HEK293 (cell line): ENCODE measurements around the gene DEFB112.

Experiments
- CTCF ChIA-PET: fragments of 350-600 bp; formaldehyde crosslinking; extraction: SDS; loops from one replicate; lab custom pipeline; 2021; ENCODE audit warnings: antibody characterized with exemption; lab: Yijun Ruan, JAX
- POLR2A ChIA-PET: fragments of 300-600 bp; formaldehyde crosslinking; extraction: SDS; loops from one replicate; lab custom pipeline; 2020; ENCODE audit warnings: antibody characterized with exemption, inconsistent platforms; lab: Yijun Ruan, JAX
- H3K27ac ChIP-seq: fragments of 200-500 bp; sonication (Bioruptor generic); 2 replicates; pipeline ENCODE4 v1.5.1; 2014; ENCODE audit warnings: low read depth, low read length, control low read depth, inconsistent platforms; ENCODE audit errors: extremely low read depth
- H3K36me3 ChIP-seq, 2 experiments: fragments of 200-500 bp in 1 of 2; sonication (Bioruptor generic) in 1 of 2; 1 replicate in 1 of 2; 2 replicates in 1 of 2; pipeline ENCODE4 v1.5.1; 2014 to 2017; ENCODE audit warnings: inconsistent platforms in 2 of 2, low read length in 2 of 2; ENCODE audit not compliant: control insufficient read depth in 2 of 2, insufficient read depth in 1 of 2
- H3K4me1 ChIP-seq: fragments of 200-500 bp; sonication (Bioruptor generic); 2 replicates; pipeline ENCODE4 v1.5.1; 2014; ENCODE audit warnings: mild to moderate bottlenecking, low read length, inconsistent platforms; ENCODE audit not compliant: control insufficient read depth, insufficient read depth
- H3K4me3 ChIP-seq: 2 replicates; pipeline ENCODE4 v1.5.1; 2011; ENCODE audit warnings: low read depth, mild to moderate bottlenecking, control low read depth, low read length, moderate library complexity
- H3K9me3 ChIP-seq: fragments of 200-500 bp; sonication (Bioruptor generic); 2 replicates; pipeline ENCODE4 v1.5.1; 2014; ENCODE audit warnings: low read depth, low read length, inconsistent platforms; ENCODE audit not compliant: control insufficient read depth, insufficient read depth
- BCL11B ChIP-seq: fragments of 450-650 bp; formaldehyde crosslinking; IDR thresholded peaks from 2 replicates; pipeline ENCODE4 v1.5.1; 2016; ENCODE audit warnings: low read depth, missing biosample characterization, missing genetic modification characterization
- FEZF1 ChIP-seq: fragments of 450-650 bp; formaldehyde crosslinking; IDR thresholded peaks from 2 replicates; pipeline ENCODE4 v1.5.1; 2016; ENCODE audit warnings: missing biosample characterization, missing genetic modification characterization
- HOXA7 ChIP-seq: sonication (generic); formaldehyde crosslinking; IDR thresholded peaks from 2 replicates; pipeline ENCODE4 v1.8.1; 2022; ENCODE audit warnings: missing genetic modification reagents, borderline replicate concordance
- MZF1 ChIP-seq: fragments of 450-650 bp; formaldehyde crosslinking; IDR thresholded peaks from 2 replicates; pipeline ENCODE4 v1.5.1; 2017; ENCODE audit warnings: missing biosample characterization, missing genetic modification characterization, borderline replicate concordance
- OSR2 ChIP-seq: fragments of 450-650 bp; formaldehyde crosslinking; IDR thresholded peaks from 2 replicates; pipeline ENCODE4 v1.5.1; 2016; ENCODE audit warnings: missing biosample characterization, missing genetic modification characterization
- REST ChIP-seq: fragments of 450-650 bp; formaldehyde crosslinking; IDR thresholded peaks from 2 replicates; pipeline ENCODE4 v1.5.1; 2016; ENCODE audit warnings: missing biosample characterization, missing genetic modification characterization
- TRIM28 ChIP-seq: IDR thresholded peaks from 2 replicates; pipeline ENCODE4 v1.6.1; 2011; ENCODE audit warnings: low read length, control low read depth, borderline replicate concordance
- YY2 ChIP-seq: fragments of 450-650 bp; formaldehyde crosslinking; IDR thresholded peaks from 2 replicates; pipeline ENCODE4 v1.5.1; 2016; ENCODE audit warnings: missing biosample characterization, missing genetic modification characterization
- ZBTB7A ChIP-seq: fragments of 450-650 bp; formaldehyde crosslinking; IDR thresholded peaks from 2 replicates; pipeline ENCODE4 v1.5.1; 2016; ENCODE audit warnings: low read depth, missing biosample characterization, missing genetic modification characterization
- ZFP41 ChIP-seq: fragments of 450-650 bp; formaldehyde crosslinking; IDR thresholded peaks from 2 replicates; pipeline ENCODE4 v1.5.1; 2016; ENCODE audit warnings: missing biosample characterization, missing genetic modification characterization, borderline replicate concordance
- ZNF138 ChIP-seq: fragments of 450-650 bp; formaldehyde crosslinking; IDR thresholded peaks from 2 replicates; pipeline ENCODE4 v1.5.1; 2016; ENCODE audit warnings: missing biosample characterization, missing genetic modification characterization, borderline replicate concordance
- ZNF202 ChIP-seq: fragments of 450-650 bp; formaldehyde crosslinking; IDR thresholded peaks from 2 replicates; pipeline ENCODE4 v1.5.1; 2016; ENCODE audit warnings: missing biosample characterization, missing genetic modification characterization, borderline replicate concordance
- ZNF223 ChIP-seq: fragments of 450-650 bp; formaldehyde crosslinking; IDR thresholded peaks from 2 replicates; pipeline ENCODE4 v1.5.1; 2016; ENCODE audit warnings: missing biosample characterization, missing genetic modification characterization
- ZNF23 ChIP-seq: fragments of 450-650 bp; formaldehyde crosslinking; IDR thresholded peaks from 2 replicates; pipeline ENCODE4 v1.5.1; 2016; ENCODE audit warnings: missing biosample characterization, missing genetic modification characterization, borderline replicate concordance
- ZNF24 ChIP-seq: fragments of 450-650 bp; formaldehyde crosslinking; IDR thresholded peaks from 2 replicates; pipeline ENCODE4 v1.5.1; 2016; ENCODE audit warnings: missing biosample characterization, missing genetic modification characterization
- ZNF362 ChIP-seq: fragments of 450-650 bp; formaldehyde crosslinking; IDR thresholded peaks from 2 replicates; pipeline ENCODE4 v1.5.1; 2016; ENCODE audit warnings: missing biosample characterization, missing genetic modification characterization
- ZNF366 ChIP-seq: fragments of 450-650 bp; formaldehyde crosslinking; conservative IDR thresholded peaks from 2 replicates; pipeline ENCODE4 v1.5.1; 2016; ENCODE audit warnings: missing biosample characterization, missing genetic modification characterization
- ZNF423 ChIP-seq: fragments of 450-650 bp; formaldehyde crosslinking; IDR thresholded peaks from 2 replicates; pipeline ENCODE4 v1.5.1; 2016; ENCODE audit warnings: missing biosample characterization, missing genetic modification characterization
- ZNF433 ChIP-seq: fragments of 450-650 bp; formaldehyde crosslinking; IDR thresholded peaks from 2 replicates; pipeline ENCODE4 v1.5.1; 2016; ENCODE audit warnings: missing biosample characterization, missing genetic modification characterization, low read depth
- ZNF600 ChIP-seq: fragments of 450-650 bp; formaldehyde crosslinking; IDR thresholded peaks from 2 replicates; pipeline ENCODE4 v1.5.1; 2016; ENCODE audit warnings: missing biosample characterization, missing genetic modification characterization
- ZNF664 ChIP-seq: fragments of 450-650 bp; formaldehyde crosslinking; IDR thresholded peaks from 2 replicates; pipeline ENCODE4 v1.5.1; 2016; ENCODE audit warnings: missing biosample characterization, missing genetic modification characterization
- ZNF768 ChIP-seq: fragments of 450-650 bp; formaldehyde crosslinking; IDR thresholded peaks from 2 replicates; pipeline ENCODE4 v1.5.1; 2018; ENCODE audit warnings: missing biosample characterization, mild to moderate bottlenecking, missing genetic modification characterization
- TF ChIP-seq, protein P1 (sequence below): fragments of 450-650 bp; formaldehyde crosslinking; IDR thresholded peaks from 2 replicates; pipeline ENCODE4 v1.5.1; 2016; ENCODE audit warnings: missing biosample characterization, missing genetic modification characterization
- TF ChIP-seq, protein P2 (sequence below): IDR thresholded peaks from 2 replicates; pipeline ENCODE4 v1.6.1; 2011; ENCODE audit warnings: mild to moderate bottlenecking, low read depth, low read length, borderline replicate concordance
- TF ChIP-seq, protein P3 (sequence below): fragments of 450-650 bp; IDR thresholded peaks from 2 replicates; pipeline ENCODE4 v1.5.1; 2018; ENCODE audit warnings: missing biosample characterization, missing genetic modification characterization
- TF ChIP-seq, protein P4 (sequence below): fragments of 450-650 bp; formaldehyde crosslinking; IDR thresholded peaks from 2 replicates; pipeline ENCODE4 v1.5.1; 2016; ENCODE audit warnings: missing biosample characterization, missing genetic modification characterization

The DEFB112 gene

DNA sequence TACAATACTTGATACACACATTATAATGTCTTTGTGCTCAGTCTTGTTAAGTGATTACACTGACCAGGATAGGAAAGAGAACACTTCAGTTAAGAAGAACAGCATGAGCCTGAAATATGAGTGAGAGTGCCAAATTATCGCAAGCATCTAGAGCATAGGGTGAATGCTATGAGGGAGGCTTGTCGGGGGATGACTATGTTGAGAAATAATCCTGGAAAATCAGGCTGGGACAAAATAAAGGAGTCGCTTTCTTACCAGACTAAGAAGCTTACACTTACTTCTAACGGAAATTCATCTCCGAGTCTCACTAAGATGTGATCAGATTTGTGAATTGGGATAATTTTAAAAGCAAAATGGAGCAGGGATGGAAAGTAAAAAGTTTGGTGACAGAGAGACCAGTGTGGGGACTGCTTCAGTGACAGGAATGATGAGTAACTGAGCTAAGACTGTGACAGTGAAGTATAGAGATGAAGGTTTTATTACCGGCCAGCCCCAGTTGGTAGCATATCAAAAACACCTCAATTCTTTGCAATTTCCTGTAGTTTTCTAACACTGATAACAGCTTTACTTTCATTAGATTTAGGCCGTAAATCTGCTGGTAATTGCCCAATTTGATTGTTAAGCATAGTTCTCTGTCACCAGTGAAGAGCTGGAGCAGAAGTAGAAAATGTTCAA lies 48.4 kb upstream of the DEFB112 start:
- no peak for TF ChIP-seq ZNF223 (tag by site-specific recombination)
- TF ChIP-seq ZNF664, result no peak
- no peak for TF ChIP-seq MZF1 (tag by site-specific recombination)
- TF ChIP-seq ZNF423 (tag by site-specific recombination), result no peak
- TF ChIP-seq, protein P1, sequence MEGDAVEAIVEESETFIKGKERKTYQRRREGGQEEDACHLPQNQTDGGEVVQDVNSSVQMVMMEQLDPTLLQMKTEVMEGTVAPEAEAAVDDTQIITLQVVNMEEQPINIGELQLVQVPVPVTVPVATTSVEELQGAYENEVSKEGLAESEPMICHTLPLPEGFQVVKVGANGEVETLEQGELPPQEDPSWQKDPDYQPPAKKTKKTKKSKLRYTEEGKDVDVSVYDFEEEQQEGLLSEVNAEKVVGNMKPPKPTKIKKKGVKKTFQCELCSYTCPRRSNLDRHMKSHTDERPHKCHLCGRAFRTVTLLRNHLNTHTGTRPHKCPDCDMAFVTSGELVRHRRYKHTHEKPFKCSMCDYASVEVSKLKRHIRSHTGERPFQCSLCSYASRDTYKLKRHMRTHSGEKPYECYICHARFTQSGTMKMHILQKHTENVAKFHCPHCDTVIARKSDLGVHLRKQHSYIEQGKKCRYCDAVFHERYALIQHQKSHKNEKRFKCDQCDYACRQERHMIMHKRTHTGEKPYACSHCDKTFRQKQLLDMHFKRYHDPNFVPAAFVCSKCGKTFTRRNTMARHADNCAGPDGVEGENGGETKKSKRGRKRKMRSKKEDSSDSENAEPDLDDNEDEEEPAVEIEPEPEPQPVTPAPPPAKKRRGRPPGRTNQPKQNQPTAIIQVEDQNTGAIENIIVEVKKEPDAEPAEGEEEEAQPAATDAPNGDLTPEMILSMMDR (tag by site-specific recombination), result no peak
- TF ChIP-seq FEZF1 (tag by site-specific recombination), result no peak
- no peak for TF ChIP-seq BCL11B
- no peak for TF ChIP-seq ZBTB7A
- TF ChIP-seq, all 188 proteins: peak for 0
- Histone ChIP-seq H3K36me3 (no peaks in the 10 kb centered on the region), H3K4me3 (no peak overlapping the region), H3K27ac (no peak overlapping the region), H3K4me1 (no peaks in the 10 kb centered on the region), H3K9me3 (no peaks in the 10 kb centered on the region)
- ChIA-PET POLR2A (no interaction called here), CTCF (interaction anchor here (1.2 kb wide), 1 partner anchor 9 kb away, joined by 3 read pairs; no protein-coding TSS in a partner anchor)

DNA sequence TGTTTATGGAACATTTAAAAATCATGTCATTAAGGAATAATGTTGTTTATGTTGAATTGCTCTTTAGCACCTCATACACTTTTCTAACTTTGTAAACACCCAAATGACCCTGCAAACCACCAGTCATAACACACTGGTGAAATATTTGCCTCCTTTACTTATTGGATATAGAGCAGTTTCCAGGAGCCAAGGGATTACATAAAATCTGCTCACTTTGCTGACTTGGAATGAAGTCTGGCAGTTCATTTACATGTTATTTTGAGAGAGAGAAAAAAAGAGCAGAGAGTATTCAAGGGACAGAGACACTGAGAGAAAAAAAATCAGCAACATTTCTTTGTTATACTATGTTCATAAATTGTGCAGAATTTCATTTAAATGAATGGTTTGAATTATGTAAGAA lies 46.6 kb upstream of the DEFB112 start:
- Histone ChIP-seq H3K4me3 (no peak overlapping the region), H3K27ac (no peak overlapping the region), H3K36me3 (no peaks in the 10 kb centered on the region), H3K9me3 (no peaks in the 10 kb centered on the region), H3K4me1 (no peaks in the 10 kb centered on the region)
- CTCF ChIA-PET, result no interaction called here
- POLR2A ChIA-PET, result no interaction called here
- TF ChIP-seq YY2 (tag by site-specific recombination) (no peak), ZNF433 (tag by site-specific recombination) (no peak), ZNF202 (no peak), ZNF138 (no peak), OSR2 (tag by site-specific recombination) (no peak), ZNF768 (tag by site-specific recombination) (no peak), ZNF23 (tag by site-specific recombination) (no peak), ZNF362 (tag by site-specific recombination) (no peak), ZNF24 (tag by site-specific recombination) (no peak), ZNF600 (tag by site-specific recombination) (no peak), HOXA7 (CRISPR knock-in tag) (no peak), ZFP41 (tag by site-specific recombination) (no peak), TRIM28 (no peak), REST (no peak), ZNF366 (tag by site-specific recombination) (no peak)
- TF ChIP-seq, protein P2, sequence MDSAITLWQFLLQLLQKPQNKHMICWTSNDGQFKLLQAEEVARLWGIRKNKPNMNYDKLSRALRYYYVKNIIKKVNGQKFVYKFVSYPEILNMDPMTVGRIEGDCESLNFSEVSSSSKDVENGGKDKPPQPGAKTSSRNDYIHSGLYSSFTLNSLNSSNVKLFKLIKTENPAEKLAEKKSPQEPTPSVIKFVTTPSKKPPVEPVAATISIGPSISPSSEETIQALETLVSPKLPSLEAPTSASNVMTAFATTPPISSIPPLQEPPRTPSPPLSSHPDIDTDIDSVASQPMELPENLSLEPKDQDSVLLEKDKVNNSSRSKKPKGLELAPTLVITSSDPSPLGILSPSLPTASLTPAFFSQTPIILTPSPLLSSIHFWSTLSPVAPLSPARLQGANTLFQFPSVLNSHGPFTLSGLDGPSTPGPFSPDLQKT, result no peak
- TF ChIP-seq, protein P3, sequence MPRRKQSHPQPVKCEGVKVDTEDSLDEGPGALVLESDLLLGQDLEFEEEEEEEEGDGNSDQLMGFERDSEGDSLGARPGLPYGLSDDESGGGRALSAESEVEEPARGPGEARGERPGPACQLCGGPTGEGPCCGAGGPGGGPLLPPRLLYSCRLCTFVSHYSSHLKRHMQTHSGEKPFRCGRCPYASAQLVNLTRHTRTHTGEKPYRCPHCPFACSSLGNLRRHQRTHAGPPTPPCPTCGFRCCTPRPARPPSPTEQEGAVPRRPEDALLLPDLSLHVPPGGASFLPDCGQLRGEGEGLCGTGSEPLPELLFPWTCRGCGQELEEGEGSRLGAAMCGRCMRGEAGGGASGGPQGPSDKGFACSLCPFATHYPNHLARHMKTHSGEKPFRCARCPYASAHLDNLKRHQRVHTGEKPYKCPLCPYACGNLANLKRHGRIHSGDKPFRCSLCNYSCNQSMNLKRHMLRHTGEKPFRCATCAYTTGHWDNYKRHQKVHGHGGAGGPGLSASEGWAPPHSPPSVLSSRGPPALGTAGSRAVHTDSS (tag by site-specific recombination), result no peak
- TF ChIP-seq, protein P4, sequence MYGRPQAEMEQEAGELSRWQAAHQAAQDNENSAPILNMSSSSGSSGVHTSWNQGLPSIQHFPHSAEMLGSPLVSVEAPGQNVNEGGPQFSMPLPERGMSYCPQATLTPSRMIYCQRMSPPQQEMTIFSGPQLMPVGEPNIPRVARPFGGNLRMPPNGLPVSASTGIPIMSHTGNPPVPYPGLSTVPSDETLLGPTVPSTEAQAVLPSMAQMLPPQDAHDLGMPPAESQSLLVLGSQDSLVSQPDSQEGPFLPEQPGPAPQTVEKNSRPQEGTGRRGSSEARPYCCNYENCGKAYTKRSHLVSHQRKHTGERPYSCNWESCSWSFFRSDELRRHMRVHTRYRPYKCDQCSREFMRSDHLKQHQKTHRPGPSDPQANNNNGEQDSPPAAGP (tag by site-specific recombination), result no peak
